SK-N-MC (cell line): ENCODE data around the gene EPHB3.

Source experiments
- DNase-seq: peaks from one replicate; pipeline ENCODE4 v3.0.0-alpha.2; 2011; ENCODE audit warnings: low read depth, low spot score
- H3K27ac ChIP-seq: fragments of 200-600 bp; sonication (generic); 2 replicates; pipeline ENCODE4 v1.5.1; 2016; ENCODE audit warnings: mixed run types
- H3K36me3 ChIP-seq: fragments of 200-600 bp; sonication (generic); 2 replicates; pipeline ENCODE4 v1.6.1; 2017; ENCODE audit warnings: antibody characterized with exemption, low read length, mixed read lengths; ENCODE audit not compliant: insufficient read depth
- H3K4me3 ChIP-seq: fragments of 200-600 bp; sonication (generic); 2 replicates; pipeline ENCODE4 v1.5.1; 2016
- H3K9ac ChIP-seq: fragments of 200-600 bp; sonication (generic); 2 replicates; pipeline ENCODE4 v1.8.0; 2017; ENCODE audit warnings: mixed run types, mixed read lengths; ENCODE audit not compliant: insufficient read length
- H3K9me3 ChIP-seq: fragments of 200-600 bp; sonication (generic); 2 replicates; pipeline ENCODE4 v1.6.1; 2017; ENCODE audit warnings: low read depth, mild to moderate bottlenecking, antibody characterized with exemption, low read length, moderate library complexity, mixed read lengths
- EZH2 ChIP-seq: fragments of 200-600 bp; sonication (generic); IDR thresholded peaks from one replicate; pipeline ENCODE4 v1.6.1; 2017; ENCODE audit warnings: antibody characterized with exemption
- FOXP2 ChIP-seq: optimal IDR thresholded peaks from 2 replicates; pipeline ENCODE3; 2011; ENCODE audit warnings: mild to moderate bottlenecking, moderate library complexity; ENCODE audit not compliant: insufficient read depth; ENCODE audit errors: extremely low read length, control extremely low read depth
- POLR2AphosphoS5 ChIP-seq: IDR thresholded peaks from 2 replicates; pipeline ENCODE4 v1.6.1; 2012; ENCODE audit warnings: mild to moderate bottlenecking, low read depth, low read length, borderline replicate concordance

Gene EPHB3

DNA sequence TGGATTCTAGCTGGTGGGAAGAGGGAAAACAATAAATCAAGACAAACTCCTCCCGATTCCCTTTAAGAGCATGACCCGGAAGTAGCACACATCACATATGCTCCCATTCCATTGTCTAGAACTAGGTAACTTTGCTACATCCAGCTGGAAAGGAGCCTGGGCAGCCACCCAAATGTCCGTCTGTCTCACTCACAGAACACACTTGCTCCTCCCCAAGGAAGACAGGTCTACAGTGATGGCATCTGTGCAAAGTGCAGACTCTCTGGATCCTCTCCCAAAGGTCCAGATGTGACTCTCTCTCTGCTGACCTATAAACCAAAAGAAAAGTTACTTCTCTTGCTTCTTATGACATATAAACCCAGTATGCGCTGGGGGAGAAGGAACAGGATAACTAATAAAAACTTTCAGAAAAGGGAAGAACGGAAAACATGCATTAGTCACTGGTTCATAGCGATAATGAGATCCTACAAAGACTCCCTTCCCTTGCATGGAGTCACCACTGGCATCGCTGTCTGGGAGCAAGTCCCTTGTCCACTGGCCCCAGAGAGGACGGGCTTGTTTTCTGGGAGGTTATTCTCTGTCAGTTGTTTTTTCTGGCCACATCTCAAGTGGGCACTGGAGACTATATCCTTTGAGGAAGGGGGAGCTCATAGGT lies 29.8 kb upstream of the EPHB3 start:
- Histone ChIP-seq H3K9ac (no peak overlapping the region), H3K27ac (no peak overlapping the region), H3K4me3 (no peak overlapping the region), H3K36me3 (no peaks in the 10 kb centered on the region), H3K9me3 (no peaks in the 10 kb centered on the region)
- TF ChIP-seq FOXP2 (no peak), EZH2 (no peak), POLR2AphosphoS5 (no peak)
- DNase-seq, result no peak

DNA sequence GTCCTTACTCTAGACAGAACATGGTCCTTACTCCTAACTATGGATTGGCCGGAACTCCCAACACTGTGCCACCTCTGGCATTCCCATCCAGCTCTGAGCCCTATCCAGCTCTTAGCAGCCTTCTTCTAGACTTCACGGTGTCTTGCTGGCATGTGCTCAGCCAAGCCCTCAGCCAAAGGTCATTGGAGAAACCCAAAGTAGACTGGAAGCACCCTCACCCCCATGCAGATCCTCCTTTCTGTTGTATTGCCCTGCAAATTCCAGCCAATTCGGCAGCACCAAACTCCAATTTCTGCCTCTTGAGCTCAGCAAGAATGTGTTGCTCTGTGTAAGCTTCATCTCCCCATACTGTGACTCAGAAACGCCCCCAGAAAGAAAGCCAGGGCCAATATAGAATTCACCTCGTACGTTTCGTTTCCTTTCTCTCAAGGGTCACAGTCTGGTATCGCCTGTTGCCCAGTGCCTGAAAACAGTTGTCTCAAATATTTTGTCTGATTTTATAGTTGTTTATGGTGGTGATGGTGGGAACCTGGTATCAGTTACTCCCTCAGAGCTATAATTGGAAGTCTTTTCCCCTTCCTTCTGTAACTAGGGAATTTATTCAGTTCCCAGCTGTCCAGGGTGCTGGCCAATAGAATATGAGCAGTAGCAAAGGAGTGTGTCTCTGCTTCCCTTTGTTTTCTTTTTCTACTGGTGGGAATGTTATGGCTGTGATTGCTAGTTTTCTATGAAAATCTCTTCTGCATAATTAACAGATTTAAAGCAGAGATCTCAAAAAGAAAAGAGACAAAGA lies 28.4 kb upstream of the EPHB3 start:
- DNase-seq, result no peak
- TF ChIP-seq POLR2AphosphoS5 (no peak), FOXP2 (no peak), EZH2 (no peak)
- Histone ChIP-seq H3K27ac (no peak overlapping the region), H3K9ac (no peak overlapping the region), H3K36me3 (no peaks in the 10 kb centered on the region), H3K9me3 (no peaks in the 10 kb centered on the region), H3K4me3 (no peak overlapping the region)

DNA sequence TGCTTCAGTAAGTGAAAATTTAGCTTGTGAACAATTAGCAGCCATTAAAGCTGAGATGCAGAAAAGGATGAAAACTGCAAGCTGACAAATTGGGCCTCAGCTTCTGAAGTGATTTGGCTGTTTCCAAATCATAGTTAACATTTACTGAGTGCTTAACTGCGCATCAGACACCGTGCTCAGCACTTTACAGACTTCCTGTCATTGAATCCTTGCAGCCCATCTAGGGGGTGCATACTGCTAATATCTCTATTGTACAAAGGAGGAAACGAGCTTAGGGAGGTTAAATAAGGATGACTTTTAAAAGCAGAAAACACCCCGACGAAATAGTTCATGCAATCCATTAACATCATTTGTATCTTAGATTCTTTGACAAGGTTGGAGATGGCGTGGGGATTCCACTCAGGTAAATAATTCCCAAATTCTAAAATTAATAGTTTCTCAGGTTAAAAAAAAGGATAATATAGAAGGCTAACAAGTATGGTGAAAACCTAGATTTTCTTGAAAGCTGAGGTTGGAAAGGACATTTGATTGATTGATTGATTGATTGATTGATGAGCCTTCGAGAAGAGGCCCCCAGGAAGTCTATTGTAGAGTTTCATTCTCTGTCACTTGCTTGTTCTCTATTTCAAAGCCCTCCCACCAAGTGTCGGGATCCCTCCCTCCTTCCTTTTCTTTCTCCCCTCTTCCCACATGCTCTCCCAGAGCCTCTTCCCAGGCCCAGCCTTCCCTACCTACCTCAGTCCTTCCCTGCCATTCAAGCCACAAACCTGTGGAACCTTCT lies 23.5 kb upstream of the EPHB3 start:
- Histone ChIP-seq H3K4me3 (no peak overlapping the region), H3K27ac (no peak overlapping the region), H3K9ac (peak overlapping the region; percentile 37), H3K36me3 (no peaks in the 10 kb centered on the region), H3K9me3 (no peaks in the 10 kb centered on the region)
- TF ChIP-seq POLR2AphosphoS5 (no peak), FOXP2 (no peak), EZH2 (no peak)
- DNase-seq, result no peak

DNA sequence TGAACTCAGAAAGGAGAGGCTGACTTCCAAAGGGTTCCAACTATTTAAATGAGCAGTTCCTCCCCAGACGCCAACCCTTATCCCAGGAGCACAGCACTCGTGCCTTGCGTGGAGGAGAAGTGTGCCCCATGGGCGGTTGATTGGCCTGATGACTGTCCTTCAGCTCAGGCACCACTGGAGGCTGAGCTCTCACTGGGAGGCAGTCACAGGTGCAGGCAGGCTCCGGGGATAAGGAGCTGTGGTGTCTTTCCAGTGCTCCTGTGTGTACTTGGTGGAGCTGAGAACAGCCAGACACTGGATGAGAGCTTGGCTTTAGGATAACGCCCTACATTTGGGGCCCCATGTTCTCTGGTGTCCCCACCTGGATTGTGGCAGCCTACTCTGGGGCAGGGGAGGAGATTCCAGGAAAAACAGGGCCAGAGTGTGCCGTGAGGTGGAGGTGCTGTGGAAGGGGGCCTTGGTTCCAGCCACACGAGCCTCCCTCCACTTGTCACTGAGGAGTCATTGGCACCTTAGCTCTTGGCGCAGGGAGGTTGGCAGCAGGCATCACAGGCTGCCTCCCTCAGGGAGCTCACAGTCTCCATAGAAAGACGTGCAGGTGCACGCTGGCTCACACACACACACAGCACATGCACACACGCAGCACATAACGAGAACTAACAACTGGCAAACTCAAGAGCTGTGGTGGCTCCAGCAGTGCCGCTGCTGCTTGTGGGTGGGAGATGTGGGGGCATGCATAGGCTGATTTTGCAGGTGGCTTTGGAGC lies 22.7 kb upstream of the EPHB3 start:
- no peak for DNase-seq
- no peaks in the 10 kb centered on the region for H3K36me3 ChIP-seq
- no peak for TF ChIP-seq POLR2AphosphoS5

DNA sequence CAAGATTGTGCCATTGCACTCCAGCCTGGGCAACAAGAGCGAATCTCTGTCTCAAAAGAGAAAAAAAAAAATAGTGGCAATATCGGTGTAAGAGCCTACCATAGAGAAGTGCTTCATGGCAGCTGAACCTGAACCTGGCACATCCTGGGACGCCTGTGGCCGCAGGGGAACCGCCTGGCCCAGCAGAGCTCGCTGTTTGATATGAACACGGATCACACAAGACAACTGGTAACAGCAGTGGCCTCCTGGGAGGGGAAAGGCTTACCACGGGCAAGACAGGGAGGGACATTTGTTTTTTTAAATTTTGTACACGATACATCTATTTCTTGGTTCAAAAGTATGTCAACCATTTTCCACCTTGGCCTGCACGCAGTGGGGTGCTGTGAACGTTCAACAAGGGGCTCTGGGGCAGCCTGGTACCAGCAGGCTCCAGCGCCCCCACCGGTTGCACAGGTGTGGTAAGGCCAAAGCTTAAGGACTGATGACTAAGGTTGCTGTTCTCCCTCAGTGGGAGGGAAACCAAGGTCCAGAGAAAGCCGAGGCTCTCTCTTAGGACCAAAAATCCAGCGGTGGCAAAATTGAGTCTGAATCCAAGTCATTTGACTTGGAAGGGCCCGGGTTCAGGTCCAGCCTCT lies 21.7 kb upstream of the EPHB3 start:
- Histone ChIP-seq H3K4me3 (no peak overlapping the region), H3K27ac (no peak overlapping the region), H3K9ac (no peak overlapping the region), H3K9me3 (no peaks in the 10 kb centered on the region), H3K36me3 (no peaks in the 10 kb centered on the region)
- no peak for DNase-seq
- no peak for TF ChIP-seq EZH2
- no peak for TF ChIP-seq FOXP2
- TF ChIP-seq POLR2AphosphoS5, result no peak

More for the DNA sequence above, 22.7 kb upstream of the EPHB3 start:
- Histone ChIP-seq H3K27ac (no peak overlapping the region), H3K9ac (no peak overlapping the region), H3K4me3 (no peak overlapping the region), H3K9me3 (no peaks in the 10 kb centered on the region)

DNA sequence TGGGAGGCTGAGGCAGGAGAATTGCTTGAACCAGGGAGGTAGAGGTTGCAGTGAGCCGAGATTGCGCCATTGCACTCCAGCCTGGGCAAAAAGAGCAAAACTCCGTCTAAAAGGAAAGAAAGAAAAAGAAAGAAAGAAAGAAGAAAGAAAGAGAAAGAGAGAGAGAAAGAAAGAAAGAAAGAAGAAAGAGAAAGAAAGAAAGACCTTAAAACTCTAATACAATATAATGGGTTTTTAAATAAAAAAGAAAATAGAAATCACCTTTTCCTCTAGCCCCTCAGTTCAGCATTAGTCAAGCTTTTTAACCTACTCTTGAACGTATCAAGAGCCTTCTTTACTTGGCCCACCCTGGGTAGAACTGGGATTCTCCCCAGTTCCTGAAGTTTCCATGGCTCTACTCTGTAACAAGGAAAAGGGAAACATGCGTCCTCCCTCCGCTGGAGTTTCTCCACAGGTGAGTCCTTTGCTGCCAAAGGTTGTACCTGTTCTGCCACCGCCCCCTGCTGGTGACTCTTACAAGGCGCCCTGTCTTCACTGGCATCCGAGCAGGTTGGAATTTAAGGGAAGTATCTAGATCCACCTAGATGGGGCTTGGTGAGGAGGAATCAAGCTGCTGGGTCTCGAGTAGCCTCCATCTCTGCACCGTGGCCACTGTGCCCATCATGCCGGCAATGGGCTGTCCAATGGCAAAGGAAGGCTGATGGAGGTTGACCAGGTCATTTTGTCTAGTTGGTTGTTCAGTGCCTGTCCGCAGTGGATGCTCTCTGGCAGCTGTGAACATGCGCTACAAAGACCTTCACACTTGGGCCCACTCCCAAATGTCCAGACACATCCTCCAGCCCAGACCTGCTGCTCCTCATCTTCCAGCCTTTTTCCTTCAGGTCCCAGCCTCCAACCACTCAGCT lies 20.6 kb upstream of the EPHB3 start:
- H3K9ac ChIP-seq, result no peak overlapping the region
- H3K4me3 ChIP-seq, result no peak overlapping the region
- DNase-seq, result no peak
- H3K9me3 ChIP-seq, result no peaks in the 10 kb centered on the region
- no peaks in the 10 kb centered on the region for H3K36me3 ChIP-seq
- no peak for TF ChIP-seq FOXP2
- no peak for TF ChIP-seq EZH2
- no peak for TF ChIP-seq POLR2AphosphoS5
- H3K27ac ChIP-seq, result no peak overlapping the region
